HepG2 (cell line): ENCODE data around the gene PARP2. TPM values are rescaled to one million over a fixed set of nuclear protein-coding genes. Genes with fewer than 3 reads are reported as not detected.
A peak's percentile ranks its signal among the peaks of the same experiment; 100 is the strongest.

Experiments used
- GTF3A ChIP-seq: sonication (generic); formaldehyde crosslinking; conservative IDR thresholded peaks from 2 replicates; pipeline ENCODE4 v1.4.0; 2020; ENCODE audit warnings: mild to moderate bottlenecking, missing genetic modification reagents
- KDM5B ChIP-seq: sonication (generic); formaldehyde crosslinking; IDR thresholded peaks from 2 replicates; pipeline ENCODE4 v1.4.0; 2020; ENCODE audit warnings: missing genetic modification reagents, mild to moderate bottlenecking, borderline replicate concordance
- MIER3 ChIP-seq: IDR thresholded peaks from 2 replicates; pipeline ENCODE4 v1.6.1; 2016; ENCODE audit warnings: missing compliant biosample characterization, borderline replicate concordance
- NAIF1 ChIP-seq: sonication (generic); formaldehyde crosslinking; IDR thresholded peaks from 2 replicates; pipeline ENCODE4 v1.5.0; 2020; ENCODE audit warnings: mild to moderate bottlenecking, missing genetic modification reagents, borderline replicate concordance
- NCOR1 ChIP-seq: fragments of 200-600 bp; sonication (generic); IDR thresholded peaks from 2 replicates; pipeline ENCODE4 v1.7.0; 2017; ENCODE audit warnings: antibody characterized with exemption, low read length, borderline replicate concordance
- TARDBP ChIP-seq: sonication (generic); formaldehyde crosslinking; IDR thresholded peaks from 2 replicates; pipeline ENCODE4 v1.8.0; 2022; ENCODE audit warnings: mild to moderate bottlenecking, missing genetic modification reagents
- ZIK1 ChIP-seq: sonication (generic); formaldehyde crosslinking; IDR thresholded peaks from 2 replicates; pipeline ENCODE4 v1.5.0; 2020; ENCODE audit warnings: mild to moderate bottlenecking, low read depth, missing genetic modification reagents, borderline replicate concordance
- ZNF12 ChIP-seq: sonication (generic); formaldehyde crosslinking; IDR thresholded peaks from 2 replicates; pipeline ENCODE4 v1.5.0; 2020; ENCODE audit warnings: missing genetic modification reagents
- ZNF274 ChIP-seq: sonication (generic); formaldehyde crosslinking; IDR thresholded peaks from 2 replicates; pipeline ENCODE4 v1.5.1; 2020; ENCODE audit warnings: mild to moderate bottlenecking, missing genetic modification reagents
- ZNF33B ChIP-seq: sonication (generic); formaldehyde crosslinking; IDR thresholded peaks from 2 replicates; pipeline ENCODE4 v1.5.1; 2020; ENCODE audit warnings: mild to moderate bottlenecking, missing genetic modification reagents
- ZNF414 ChIP-seq: sonication (generic); formaldehyde crosslinking; IDR thresholded peaks from 2 replicates; pipeline ENCODE4 v1.5.0; 2020; ENCODE audit warnings: missing genetic modification reagents
- ZNF558 ChIP-seq: sonication (generic); formaldehyde crosslinking; IDR thresholded peaks from 2 replicates; pipeline ENCODE4 v1.9.0; 2022; ENCODE audit warnings: mild to moderate bottlenecking, missing genetic modification reagents, borderline replicate concordance
- polyA plus RNA-seq, 8 experiments: library from polyadenylated mRNA; depleted of rRNA in 3 of 8; stranded (reverse) in 7 of 8; unstranded in 1 of 8; fragments of >200 nt; fragmentation: Illumina TruSeq in 4 of 8; extraction: Trizol in 4 of 8; gene quantifications; 2 replicates each; pipeline versions ENCODE4 v1.2.1 to v1.2.3, GENCODE V29; 2011 to 2016; ENCODE audit warnings: low read depth in 4 of 8, missing spikeins in 1 of 8, mixed read lengths in 1 of 8; ENCODE audit not compliant: insufficient read depth in 1 of 8
- total RNA-seq, 5 experiments: library from RNA; depleted of rRNA; stranded (reverse); fragments of >200 nt; fragmentation: Illumina TruSeq; extraction: Trizol; gene quantifications; 2 replicates each; pipeline ENCODE4 v1.2.3, GENCODE V29; 2016; ENCODE audit warnings: low read depth in 1 of 5
- TF ChIP-seq, protein P1 (sequence below): sonication (generic); formaldehyde crosslinking; IDR thresholded peaks from 2 replicates; pipeline ENCODE4 v1.5.1; 2020; ENCODE audit warnings: missing genetic modification reagents, mild to moderate bottlenecking, borderline replicate concordance
- TF ChIP-seq, protein P2 (sequence below): sonication (generic); formaldehyde crosslinking; IDR thresholded peaks from 2 replicates; pipeline ENCODE4 v1.4.0; 2020; ENCODE audit warnings: mild to moderate bottlenecking, missing genetic modification reagents, borderline replicate concordance
- TF ChIP-seq, protein P3 (sequence below): sonication (generic); formaldehyde crosslinking; IDR thresholded peaks from 2 replicates; pipeline ENCODE4 v1.4.0; 2020; ENCODE audit warnings: missing genetic modification reagents
- TF ChIP-seq, protein P4 (sequence below): conservative IDR thresholded peaks from 2 replicates; pipeline ENCODE4 v1.6.1; 2018; ENCODE audit warnings: missing genetic modification reagents

PARP2 gene
- total and polyA plus RNA-seq, 2 of the 13 experiments (the other 11 are each of a cell fraction or from before 2014, with no cell fraction given), result 37.3 to 38.4 TPM

GRCh38 chr14:20305265-20306078 is 38.0 kb upstream of the PARP2 start, which contains the start of gene TTC5 (continued):
- TF ChIP-seq, protein P1, sequence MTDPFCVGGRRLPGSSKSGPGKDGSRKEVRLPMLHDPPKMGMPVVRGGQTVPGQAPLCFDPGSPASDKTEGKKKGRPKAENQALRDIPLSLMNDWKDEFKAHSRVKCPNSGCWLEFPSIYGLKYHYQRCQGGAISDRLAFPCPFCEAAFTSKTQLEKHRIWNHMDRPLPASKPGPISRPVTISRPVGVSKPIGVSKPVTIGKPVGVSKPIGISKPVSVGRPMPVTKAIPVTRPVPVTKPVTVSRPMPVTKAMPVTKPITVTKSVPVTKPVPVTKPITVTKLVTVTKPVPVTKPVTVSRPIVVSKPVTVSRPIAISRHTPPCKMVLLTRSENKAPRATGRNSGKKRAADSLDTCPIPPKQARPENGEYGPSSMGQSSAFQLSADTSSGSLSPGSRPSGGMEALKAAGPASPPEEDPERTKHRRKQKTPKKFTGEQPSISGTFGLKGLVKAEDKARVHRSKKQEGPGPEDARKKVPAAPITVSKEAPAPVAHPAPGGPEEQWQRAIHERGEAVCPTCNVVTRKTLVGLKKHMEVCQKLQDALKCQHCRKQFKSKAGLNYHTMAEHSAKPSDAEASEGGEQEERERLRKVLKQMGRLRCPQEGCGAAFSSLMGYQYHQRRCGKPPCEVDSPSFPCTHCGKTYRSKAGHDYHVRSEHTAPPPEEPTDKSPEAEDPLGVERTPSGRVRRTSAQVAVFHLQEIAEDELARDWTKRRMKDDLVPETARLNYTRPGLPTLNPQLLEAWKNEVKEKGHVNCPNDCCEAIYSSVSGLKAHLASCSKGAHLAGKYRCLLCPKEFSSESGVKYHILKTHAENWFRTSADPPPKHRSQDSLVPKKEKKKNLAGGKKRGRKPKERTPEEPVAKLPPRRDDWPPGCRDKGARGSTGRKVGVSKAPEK (CRISPR knock-in tag), result peak; percentile 74; the same call in 1 of the 2 replicates
- TF ChIP-seq ZNF33B (no peak), KDM5B (peak; percentile 58; the same call in 1 of the 2 replicates), MIER3 (CRISPR knock-in tag) (peak; percentile 71; the same call in 1 of the 2 replicates), ZNF558 (CRISPR knock-in tag) (no peak), ZNF12 (CRISPR knock-in tag) (0 out of 2 replicates have a peak, but pooled peaks have one; percentile 49), TARDBP (peak; percentile 75; the same call in 1 of the 2 replicates), GTF3A (no peak), NCOR1 (no peak), ZNF274 (CRISPR knock-in tag) (no peak), NAIF1 (CRISPR knock-in tag) (no peak), ZNF414 (CRISPR knock-in tag) (no peak), ZIK1 (CRISPR knock-in tag) (no peak)
- TF ChIP-seq, protein P2, sequence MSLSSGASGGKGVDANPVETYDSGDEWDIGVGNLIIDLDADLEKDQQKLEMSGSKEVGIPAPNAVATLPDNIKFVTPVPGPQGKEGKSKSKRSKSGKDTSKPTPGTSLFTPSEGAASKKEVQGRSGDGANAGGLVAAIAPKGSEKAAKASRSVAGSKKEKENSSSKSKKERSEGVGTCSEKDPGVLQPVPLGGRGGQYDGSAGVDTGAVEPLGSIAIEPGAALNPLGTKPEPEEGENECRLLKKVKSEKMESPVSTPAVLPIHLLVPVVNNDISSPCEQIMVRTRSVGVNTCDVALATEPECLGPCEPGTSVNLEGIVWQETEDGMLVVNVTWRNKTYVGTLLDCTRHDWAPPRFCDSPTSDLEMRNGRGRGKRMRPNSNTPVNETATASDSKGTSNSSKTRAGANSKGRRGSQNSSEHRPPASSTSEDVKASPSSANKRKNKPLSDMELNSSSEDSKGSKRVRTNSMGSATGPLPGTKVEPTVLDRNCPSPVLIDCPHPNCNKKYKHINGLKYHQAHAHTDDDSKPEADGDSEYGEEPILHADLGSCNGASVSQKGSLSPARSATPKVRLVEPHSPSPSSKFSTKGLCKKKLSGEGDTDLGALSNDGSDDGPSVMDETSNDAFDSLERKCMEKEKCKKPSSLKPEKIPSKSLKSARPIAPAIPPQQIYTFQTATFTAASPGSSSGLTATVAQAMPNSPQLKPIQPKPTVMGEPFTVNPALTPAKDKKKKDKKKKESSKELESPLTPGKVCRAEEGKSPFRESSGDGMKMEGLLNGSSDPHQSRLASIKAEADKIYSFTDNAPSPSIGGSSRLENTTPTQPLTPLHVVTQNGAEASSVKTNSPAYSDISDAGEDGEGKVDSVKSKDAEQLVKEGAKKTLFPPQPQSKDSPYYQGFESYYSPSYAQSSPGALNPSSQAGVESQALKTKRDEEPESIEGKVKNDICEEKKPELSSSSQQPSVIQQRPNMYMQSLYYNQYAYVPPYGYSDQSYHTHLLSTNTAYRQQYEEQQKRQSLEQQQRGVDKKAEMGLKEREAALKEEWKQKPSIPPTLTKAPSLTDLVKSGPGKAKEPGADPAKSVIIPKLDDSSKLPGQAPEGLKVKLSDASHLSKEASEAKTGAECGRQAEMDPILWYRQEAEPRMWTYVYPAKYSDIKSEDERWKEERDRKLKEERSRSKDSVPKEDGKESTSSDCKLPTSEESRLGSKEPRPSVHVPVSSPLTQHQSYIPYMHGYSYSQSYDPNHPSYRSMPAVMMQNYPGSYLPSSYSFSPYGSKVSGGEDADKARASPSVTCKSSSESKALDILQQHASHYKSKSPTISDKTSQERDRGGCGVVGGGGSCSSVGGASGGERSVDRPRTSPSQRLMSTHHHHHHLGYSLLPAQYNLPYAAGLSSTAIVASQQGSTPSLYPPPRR (CRISPR knock-in tag), result no peak
- TF ChIP-seq, protein P3, sequence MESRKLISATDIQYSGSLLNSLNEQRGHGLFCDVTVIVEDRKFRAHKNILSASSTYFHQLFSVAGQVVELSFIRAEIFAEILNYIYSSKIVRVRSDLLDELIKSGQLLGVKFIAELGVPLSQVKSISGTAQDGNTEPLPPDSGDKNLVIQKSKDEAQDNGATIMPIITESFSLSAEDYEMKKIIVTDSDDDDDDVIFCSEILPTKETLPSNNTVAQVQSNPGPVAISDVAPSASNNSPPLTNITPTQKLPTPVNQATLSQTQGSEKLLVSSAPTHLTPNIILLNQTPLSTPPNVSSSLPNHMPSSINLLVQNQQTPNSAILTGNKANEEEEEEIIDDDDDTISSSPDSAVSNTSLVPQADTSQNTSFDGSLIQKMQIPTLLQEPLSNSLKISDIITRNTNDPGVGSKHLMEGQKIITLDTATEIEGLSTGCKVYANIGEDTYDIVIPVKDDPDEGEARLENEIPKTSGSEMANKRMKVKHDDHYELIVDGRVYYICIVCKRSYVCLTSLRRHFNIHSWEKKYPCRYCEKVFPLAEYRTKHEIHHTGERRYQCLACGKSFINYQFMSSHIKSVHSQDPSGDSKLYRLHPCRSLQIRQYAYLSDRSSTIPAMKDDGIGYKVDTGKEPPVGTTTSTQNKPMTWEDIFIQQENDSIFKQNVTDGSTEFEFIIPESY (CRISPR knock-in tag), result peak; percentile 56
- TF ChIP-seq, protein P4, sequence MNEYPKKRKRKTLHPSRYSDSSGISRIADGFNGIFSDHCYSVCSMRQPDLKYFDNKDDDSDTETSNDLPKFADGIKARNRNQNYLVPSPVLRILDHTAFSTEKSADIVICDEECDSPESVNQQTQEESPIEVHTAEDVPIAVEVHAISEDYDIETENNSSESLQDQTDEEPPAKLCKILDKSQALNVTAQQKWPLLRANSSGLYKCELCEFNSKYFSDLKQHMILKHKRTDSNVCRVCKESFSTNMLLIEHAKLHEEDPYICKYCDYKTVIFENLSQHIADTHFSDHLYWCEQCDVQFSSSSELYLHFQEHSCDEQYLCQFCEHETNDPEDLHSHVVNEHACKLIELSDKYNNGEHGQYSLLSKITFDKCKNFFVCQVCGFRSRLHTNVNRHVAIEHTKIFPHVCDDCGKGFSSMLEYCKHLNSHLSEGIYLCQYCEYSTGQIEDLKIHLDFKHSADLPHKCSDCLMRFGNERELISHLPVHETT, result no peak
